HEK293 (cell line): Measurements from ENCODE around the gene GINS2.

Experiments
- CTCF ChIA-PET: fragments of 350-600 bp; formaldehyde crosslinking; extraction: SDS; loops from one replicate; lab custom pipeline; 2021; ENCODE audit warnings: antibody characterized with exemption; lab: Yijun Ruan, JAX
- POLR2A ChIA-PET: fragments of 300-600 bp; formaldehyde crosslinking; extraction: SDS; loops from one replicate; lab custom pipeline; 2020; ENCODE audit warnings: antibody characterized with exemption, inconsistent platforms; lab: Yijun Ruan, JAX
- H3K27ac ChIP-seq: fragments of 200-500 bp; sonication (Bioruptor generic); 2 replicates; pipeline ENCODE4 v1.5.1; 2014; ENCODE audit warnings: low read depth, low read length, control low read depth, inconsistent platforms; ENCODE audit errors: extremely low read depth
- H3K36me3 ChIP-seq, 2 experiments: fragments of 200-500 bp in 1 of 2; sonication (Bioruptor generic) in 1 of 2; 1 replicate in 1 of 2; 2 replicates in 1 of 2; pipeline ENCODE4 v1.5.1; 2014 to 2017; ENCODE audit warnings: inconsistent platforms in 2 of 2, low read length in 2 of 2; ENCODE audit not compliant: control insufficient read depth in 2 of 2, insufficient read depth in 1 of 2
- H3K4me1 ChIP-seq: fragments of 200-500 bp; sonication (Bioruptor generic); 2 replicates; pipeline ENCODE4 v1.5.1; 2014; ENCODE audit warnings: mild to moderate bottlenecking, low read length, inconsistent platforms; ENCODE audit not compliant: control insufficient read depth, insufficient read depth
- H3K4me3 ChIP-seq: 2 replicates; pipeline ENCODE4 v1.5.1; 2011; ENCODE audit warnings: low read depth, mild to moderate bottlenecking, control low read depth, low read length, moderate library complexity
- H3K9me3 ChIP-seq: fragments of 200-500 bp; sonication (Bioruptor generic); 2 replicates; pipeline ENCODE4 v1.5.1; 2014; ENCODE audit warnings: low read depth, low read length, inconsistent platforms; ENCODE audit not compliant: control insufficient read depth, insufficient read depth
- GLIS1 ChIP-seq: fragments of 450-650 bp; formaldehyde crosslinking; IDR thresholded peaks from 2 replicates; pipeline ENCODE4 v1.5.1; 2016; ENCODE audit warnings: missing biosample characterization, missing genetic modification characterization
- GLIS2 ChIP-seq: fragments of 450-650 bp; formaldehyde crosslinking; IDR thresholded peaks from 2 replicates; pipeline ENCODE4 v1.5.1; 2016; ENCODE audit warnings: missing biosample characterization, missing genetic modification characterization
- SETDB1 ChIP-seq: IDR thresholded peaks from one replicate; pipeline ENCODE4 v1.6.1; 2017; ENCODE audit warnings: mild to moderate bottlenecking, low read length, moderate library complexity, mixed read lengths; ENCODE audit not compliant: insufficient read length
- ZBTB7A ChIP-seq: fragments of 450-650 bp; formaldehyde crosslinking; IDR thresholded peaks from 2 replicates; pipeline ENCODE4 v1.5.1; 2016; ENCODE audit warnings: low read depth, missing biosample characterization, missing genetic modification characterization
- ZFP3 ChIP-seq: fragments of 450-650 bp; formaldehyde crosslinking; IDR thresholded peaks from 2 replicates; pipeline ENCODE4 v1.5.1; 2016; ENCODE audit warnings: low read depth, missing biosample characterization, missing genetic modification characterization
- ZIC2 ChIP-seq: fragments of 450-650 bp; formaldehyde crosslinking; IDR thresholded peaks from 2 replicates; pipeline ENCODE4 v1.5.1; 2016; ENCODE audit warnings: missing biosample characterization, missing genetic modification characterization
- ZNF114 ChIP-seq: fragments of 450-650 bp; formaldehyde crosslinking; IDR thresholded peaks from 2 replicates; pipeline ENCODE4 v1.5.0; 2017; ENCODE audit warnings: missing biosample characterization, missing genetic modification characterization
- ZNF184 ChIP-seq: fragments of 450-650 bp; IDR thresholded peaks from 2 replicates; pipeline ENCODE4 v1.5.1; 2018; ENCODE audit warnings: missing biosample characterization, mild to moderate bottlenecking, missing genetic modification characterization
- ZNF223 ChIP-seq: fragments of 450-650 bp; formaldehyde crosslinking; IDR thresholded peaks from 2 replicates; pipeline ENCODE4 v1.5.1; 2016; ENCODE audit warnings: missing biosample characterization, missing genetic modification characterization
- ZNF350 ChIP-seq: fragments of 450-650 bp; formaldehyde crosslinking; IDR thresholded peaks from 2 replicates; pipeline ENCODE4 v1.5.0; 2017; ENCODE audit warnings: missing biosample characterization, mild to moderate bottlenecking, missing genetic modification characterization
- ZNF416 ChIP-seq: fragments of 450-650 bp; formaldehyde crosslinking; IDR thresholded peaks from 2 replicates; pipeline ENCODE4 v1.5.1; 2016; ENCODE audit warnings: missing biosample characterization, missing genetic modification characterization
- ZNF48 ChIP-seq: fragments of 450-650 bp; formaldehyde crosslinking; IDR thresholded peaks from 2 replicates; pipeline ENCODE4 v1.5.1; 2016; ENCODE audit warnings: missing biosample characterization, missing genetic modification characterization
- ZNF529 ChIP-seq: fragments of 450-650 bp; formaldehyde crosslinking; IDR thresholded peaks from 2 replicates; pipeline ENCODE4 v1.5.1; 2017; ENCODE audit warnings: missing genetic modification characterization, missing biosample characterization; ENCODE audit not compliant: insufficient replicate concordance
- ZNF530 ChIP-seq: fragments of 450-650 bp; formaldehyde crosslinking; IDR thresholded peaks from 2 replicates; pipeline ENCODE4 v1.5.1; 2016; ENCODE audit warnings: low read depth, missing biosample characterization, missing genetic modification characterization
- ZNF555 ChIP-seq: fragments of 450-650 bp; formaldehyde crosslinking; conservative IDR thresholded peaks from 2 replicates; pipeline ENCODE4 v1.5.1; 2017; ENCODE audit warnings: missing biosample characterization, mild to moderate bottlenecking, missing genetic modification characterization, inconsistent platforms
- ZNF600 ChIP-seq: fragments of 450-650 bp; formaldehyde crosslinking; IDR thresholded peaks from 2 replicates; pipeline ENCODE4 v1.5.1; 2016; ENCODE audit warnings: missing biosample characterization, missing genetic modification characterization
- ZXDB ChIP-seq: fragments of 450-650 bp; formaldehyde crosslinking; IDR thresholded peaks from 2 replicates; pipeline ENCODE4 v1.5.1; 2016; ENCODE audit warnings: missing biosample characterization, missing genetic modification characterization
- TF ChIP-seq, protein P1 (sequence below): fragments of 450-650 bp; formaldehyde crosslinking; IDR thresholded peaks from 2 replicates; pipeline ENCODE4 v1.5.1; 2016; ENCODE audit warnings: missing biosample characterization, missing genetic modification characterization
- TF ChIP-seq, protein P2 (sequence below): fragments of 450-650 bp; formaldehyde crosslinking; IDR thresholded peaks from 2 replicates; pipeline ENCODE4 v1.5.1; 2016; ENCODE audit warnings: missing biosample characterization, missing genetic modification characterization
- TF ChIP-seq, protein P3 (sequence below): fragments of 450-650 bp; formaldehyde crosslinking; IDR thresholded peaks from 2 replicates; pipeline ENCODE4 v1.5.1; 2016; ENCODE audit warnings: missing biosample characterization, missing genetic modification characterization
- TF ChIP-seq, protein P4 (sequence below): fragments of 450-650 bp; formaldehyde crosslinking; IDR thresholded peaks from 2 replicates; pipeline ENCODE4 v1.5.1; 2017; ENCODE audit warnings: missing biosample characterization, missing genetic modification characterization
- TF ChIP-seq, protein P5 (sequence below): fragments of 450-650 bp; formaldehyde crosslinking; IDR thresholded peaks from 2 replicates; pipeline ENCODE4 v1.5.1; 2016; ENCODE audit warnings: missing biosample characterization, missing genetic modification characterization

The GINS2 gene

DNA sequence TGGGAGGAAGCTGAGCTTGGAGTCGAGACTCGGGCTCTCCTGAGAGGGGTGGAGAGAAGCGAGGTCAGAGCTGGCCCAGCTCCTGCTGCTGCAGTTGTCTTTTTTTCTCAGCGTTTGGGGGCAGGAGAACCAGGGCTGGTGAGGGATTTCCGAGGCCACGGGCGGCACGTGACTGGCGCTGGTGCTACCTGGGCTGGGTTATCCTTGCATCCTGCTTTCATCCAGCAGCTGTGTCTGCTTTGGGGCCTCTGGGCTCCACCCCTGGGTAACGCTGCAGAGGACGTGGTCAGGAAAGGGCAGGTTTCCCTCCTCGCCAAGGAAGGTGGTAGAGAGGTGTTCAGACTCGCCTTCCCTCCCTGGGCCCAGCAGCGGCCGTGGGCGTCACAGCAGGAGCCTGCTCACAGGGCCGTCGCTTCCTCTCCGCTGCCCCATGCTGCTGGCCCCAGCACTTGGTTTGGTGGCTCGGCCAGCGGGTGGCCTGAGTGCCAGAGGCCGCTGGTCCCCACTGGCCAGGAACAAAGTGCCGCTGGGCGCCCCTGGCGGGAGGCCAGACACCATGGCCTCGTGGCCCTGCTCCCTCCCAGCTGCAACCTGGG lies 53.1 kb downstream of the GINS2 start:
- Histone ChIP-seq H3K27ac (no peak overlapping the region), H3K36me3 (peaks cover 0 to 82% of the 10 kb centered on the region in 2 experiments; a peak in 1 of 3 replicates), H3K9me3 (no peaks in the 10 kb centered on the region), H3K4me1 (no peaks in the 10 kb centered on the region), H3K4me3 (no peak overlapping the region)
- ChIA-PET POLR2A (no interaction called here), CTCF (interaction anchor here (1.5 kb wide), 1 partner anchor 20 kb away, joined by 7 read pairs; no protein-coding TSS in a partner anchor)
- peak; percentile 85 for TF ChIP-seq ZIC2
- TF ChIP-seq ZNF529, result no peak

DNA sequence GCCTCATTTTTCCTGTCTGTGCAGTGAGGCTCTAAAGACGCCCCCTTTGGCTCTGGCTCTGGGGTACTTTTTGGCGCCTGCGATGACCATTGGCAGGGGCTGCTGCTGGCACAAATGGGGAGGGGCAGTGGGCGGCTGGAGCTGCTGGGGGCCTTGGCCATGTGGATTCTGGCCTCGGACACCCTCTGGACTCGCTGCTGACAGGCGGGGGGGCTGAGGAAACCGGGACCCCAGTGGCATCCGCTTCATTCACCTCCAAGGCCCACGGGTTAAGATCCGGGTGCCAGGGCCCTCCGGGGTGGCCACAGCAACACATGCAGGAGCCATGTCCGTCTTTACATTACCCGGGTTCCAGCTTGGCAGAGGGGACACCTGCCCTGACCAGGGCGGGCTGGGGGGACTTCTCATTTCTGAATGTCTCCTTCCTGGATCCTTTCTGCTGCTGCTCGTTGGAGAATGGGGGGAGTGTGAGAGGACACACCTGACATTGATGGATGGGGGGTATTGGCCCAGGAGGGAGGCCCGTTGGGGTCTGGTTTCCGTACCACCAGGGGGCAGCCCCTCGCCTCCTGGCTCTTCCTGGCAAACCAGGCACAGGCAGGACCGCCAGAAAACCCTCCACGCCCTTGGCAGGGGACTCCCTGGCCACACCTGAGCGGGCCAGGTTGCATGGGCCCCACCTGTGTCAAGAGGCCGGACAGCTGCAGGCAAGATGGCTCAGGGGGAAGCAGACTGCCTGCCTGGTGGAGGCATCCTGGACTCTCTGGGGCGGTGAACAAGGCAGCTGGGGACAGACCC lies 53.8 kb downstream of the GINS2 start:
- Histone ChIP-seq H3K9me3 (no peaks in the 10 kb centered on the region), H3K36me3 (peaks cover 0 to 82% of the 10 kb centered on the region in 2 experiments; a peak in 1 of 3 replicates), H3K4me1 (no peaks in the 10 kb centered on the region), H3K4me3 (no peak overlapping the region), H3K27ac (no peak overlapping the region)
- CTCF ChIA-PET, result interaction anchor here (0.7 to 1.5 kb wide), 2 partner anchors 19 kb away, joined by 5 to 7 read pairs; no protein-coding TSS in a partner anchor
- TF ChIP-seq ZNF350 (tag by site-specific recombination), result no peak
- 0 out of 2 replicates have a peak, but pooled peaks have one; percentile 15 for TF ChIP-seq GLIS1
- TF ChIP-seq, protein P1, sequence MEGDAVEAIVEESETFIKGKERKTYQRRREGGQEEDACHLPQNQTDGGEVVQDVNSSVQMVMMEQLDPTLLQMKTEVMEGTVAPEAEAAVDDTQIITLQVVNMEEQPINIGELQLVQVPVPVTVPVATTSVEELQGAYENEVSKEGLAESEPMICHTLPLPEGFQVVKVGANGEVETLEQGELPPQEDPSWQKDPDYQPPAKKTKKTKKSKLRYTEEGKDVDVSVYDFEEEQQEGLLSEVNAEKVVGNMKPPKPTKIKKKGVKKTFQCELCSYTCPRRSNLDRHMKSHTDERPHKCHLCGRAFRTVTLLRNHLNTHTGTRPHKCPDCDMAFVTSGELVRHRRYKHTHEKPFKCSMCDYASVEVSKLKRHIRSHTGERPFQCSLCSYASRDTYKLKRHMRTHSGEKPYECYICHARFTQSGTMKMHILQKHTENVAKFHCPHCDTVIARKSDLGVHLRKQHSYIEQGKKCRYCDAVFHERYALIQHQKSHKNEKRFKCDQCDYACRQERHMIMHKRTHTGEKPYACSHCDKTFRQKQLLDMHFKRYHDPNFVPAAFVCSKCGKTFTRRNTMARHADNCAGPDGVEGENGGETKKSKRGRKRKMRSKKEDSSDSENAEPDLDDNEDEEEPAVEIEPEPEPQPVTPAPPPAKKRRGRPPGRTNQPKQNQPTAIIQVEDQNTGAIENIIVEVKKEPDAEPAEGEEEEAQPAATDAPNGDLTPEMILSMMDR (tag by site-specific recombination), result 0 out of 2 replicates have a peak, but pooled peaks have one; percentile 14
- TF ChIP-seq ZNF184, result no peak
- TF ChIP-seq GLIS2, result peak; percentile 44
- POLR2A ChIA-PET, result no interaction called here

DNA sequence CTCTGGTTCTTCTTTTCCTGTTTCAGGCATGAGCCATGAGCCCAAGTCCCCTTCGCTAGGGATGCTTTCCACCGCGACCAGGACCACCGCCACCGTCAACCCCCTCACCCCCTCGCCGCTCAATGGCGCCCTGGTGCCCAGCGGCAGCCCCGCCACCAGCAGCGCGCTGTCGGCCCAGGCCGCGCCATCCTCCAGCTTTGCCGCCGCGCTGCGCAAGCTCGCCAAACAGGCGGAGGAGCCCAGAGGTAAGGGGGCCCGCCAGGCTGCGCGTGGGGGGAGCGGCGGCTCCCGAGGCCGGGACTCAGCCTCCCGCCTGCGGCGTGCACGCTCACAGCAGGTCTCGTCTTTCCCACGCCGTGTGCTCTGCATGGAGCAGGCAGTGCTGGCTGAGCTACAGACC lies 54.9 kb downstream of the GINS2 start:
- Histone ChIP-seq H3K4me3 (no peak overlapping the region), H3K27ac (no peak overlapping the region), H3K36me3 (peaks cover 0 to 84% of the 10 kb centered on the region in 2 experiments; a peak in 1 of 3 replicates), H3K4me1 (no peaks in the 10 kb centered on the region), H3K9me3 (no peaks in the 10 kb centered on the region)
- CTCF ChIA-PET, result interaction anchor here (0.7 kb wide), 1 partner anchor 18 kb away, joined by 5 read pairs; no protein-coding TSS in a partner anchor
- POLR2A ChIA-PET, result no interaction called here
- TF ChIP-seq, protein P2, sequence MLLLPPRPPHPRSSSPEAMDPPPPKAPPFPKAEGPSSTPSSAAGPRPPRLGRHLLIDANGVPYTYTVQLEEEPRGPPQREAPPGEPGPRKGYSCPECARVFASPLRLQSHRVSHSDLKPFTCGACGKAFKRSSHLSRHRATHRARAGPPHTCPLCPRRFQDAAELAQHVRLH (tag by site-specific recombination), result no peak
- TF ChIP-seq ZNF114 (tag by site-specific recombination), result no peak
- no peak for TF ChIP-seq ZFP3
- no peak for TF ChIP-seq ZBTB7A (tag by site-specific recombination)
- TF ChIP-seq ZNF223 (tag by site-specific recombination), result no peak
- TF ChIP-seq ZNF600 (tag by site-specific recombination), result no peak
- no peak for TF ChIP-seq ZXDB
- no peak for TF ChIP-seq ZNF555 (tag by site-specific recombination)
- TF ChIP-seq ZNF48 (tag by site-specific recombination), result no peak
- TF ChIP-seq, protein P3, sequence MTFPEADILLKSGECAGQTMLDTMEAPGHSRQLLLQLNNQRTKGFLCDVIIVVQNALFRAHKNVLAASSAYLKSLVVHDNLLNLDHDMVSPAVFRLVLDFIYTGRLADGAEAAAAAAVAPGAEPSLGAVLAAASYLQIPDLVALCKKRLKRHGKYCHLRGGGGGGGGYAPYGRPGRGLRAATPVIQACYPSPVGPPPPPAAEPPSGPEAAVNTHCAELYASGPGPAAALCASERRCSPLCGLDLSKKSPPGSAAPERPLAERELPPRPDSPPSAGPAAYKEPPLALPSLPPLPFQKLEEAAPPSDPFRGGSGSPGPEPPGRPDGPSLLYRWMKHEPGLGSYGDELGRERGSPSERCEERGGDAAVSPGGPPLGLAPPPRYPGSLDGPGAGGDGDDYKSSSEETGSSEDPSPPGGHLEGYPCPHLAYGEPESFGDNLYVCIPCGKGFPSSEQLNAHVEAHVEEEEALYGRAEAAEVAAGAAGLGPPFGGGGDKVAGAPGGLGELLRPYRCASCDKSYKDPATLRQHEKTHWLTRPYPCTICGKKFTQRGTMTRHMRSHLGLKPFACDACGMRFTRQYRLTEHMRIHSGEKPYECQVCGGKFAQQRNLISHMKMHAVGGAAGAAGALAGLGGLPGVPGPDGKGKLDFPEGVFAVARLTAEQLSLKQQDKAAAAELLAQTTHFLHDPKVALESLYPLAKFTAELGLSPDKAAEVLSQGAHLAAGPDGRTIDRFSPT, result no peak
- no peak for TF ChIP-seq SETDB1
- no peak for TF ChIP-seq ZNF530 (tag by site-specific recombination)
- TF ChIP-seq, protein P4, sequence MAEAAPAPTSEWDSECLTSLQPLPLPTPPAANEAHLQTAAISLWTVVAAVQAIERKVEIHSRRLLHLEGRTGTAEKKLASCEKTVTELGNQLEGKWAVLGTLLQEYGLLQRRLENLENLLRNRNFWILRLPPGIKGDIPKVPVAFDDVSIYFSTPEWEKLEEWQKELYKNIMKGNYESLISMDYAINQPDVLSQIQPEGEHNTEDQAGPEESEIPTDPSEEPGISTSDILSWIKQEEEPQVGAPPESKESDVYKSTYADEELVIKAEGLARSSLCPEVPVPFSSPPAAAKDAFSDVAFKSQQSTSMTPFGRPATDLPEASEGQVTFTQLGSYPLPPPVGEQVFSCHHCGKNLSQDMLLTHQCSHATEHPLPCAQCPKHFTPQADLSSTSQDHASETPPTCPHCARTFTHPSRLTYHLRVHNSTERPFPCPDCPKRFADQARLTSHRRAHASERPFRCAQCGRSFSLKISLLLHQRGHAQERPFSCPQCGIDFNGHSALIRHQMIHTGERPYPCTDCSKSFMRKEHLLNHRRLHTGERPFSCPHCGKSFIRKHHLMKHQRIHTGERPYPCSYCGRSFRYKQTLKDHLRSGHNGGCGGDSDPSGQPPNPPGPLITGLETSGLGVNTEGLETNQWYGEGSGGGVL (tag by site-specific recombination), result no peak
- TF ChIP-seq ZNF416 (tag by site-specific recombination), result no peak
- TF ChIP-seq, protein P5, sequence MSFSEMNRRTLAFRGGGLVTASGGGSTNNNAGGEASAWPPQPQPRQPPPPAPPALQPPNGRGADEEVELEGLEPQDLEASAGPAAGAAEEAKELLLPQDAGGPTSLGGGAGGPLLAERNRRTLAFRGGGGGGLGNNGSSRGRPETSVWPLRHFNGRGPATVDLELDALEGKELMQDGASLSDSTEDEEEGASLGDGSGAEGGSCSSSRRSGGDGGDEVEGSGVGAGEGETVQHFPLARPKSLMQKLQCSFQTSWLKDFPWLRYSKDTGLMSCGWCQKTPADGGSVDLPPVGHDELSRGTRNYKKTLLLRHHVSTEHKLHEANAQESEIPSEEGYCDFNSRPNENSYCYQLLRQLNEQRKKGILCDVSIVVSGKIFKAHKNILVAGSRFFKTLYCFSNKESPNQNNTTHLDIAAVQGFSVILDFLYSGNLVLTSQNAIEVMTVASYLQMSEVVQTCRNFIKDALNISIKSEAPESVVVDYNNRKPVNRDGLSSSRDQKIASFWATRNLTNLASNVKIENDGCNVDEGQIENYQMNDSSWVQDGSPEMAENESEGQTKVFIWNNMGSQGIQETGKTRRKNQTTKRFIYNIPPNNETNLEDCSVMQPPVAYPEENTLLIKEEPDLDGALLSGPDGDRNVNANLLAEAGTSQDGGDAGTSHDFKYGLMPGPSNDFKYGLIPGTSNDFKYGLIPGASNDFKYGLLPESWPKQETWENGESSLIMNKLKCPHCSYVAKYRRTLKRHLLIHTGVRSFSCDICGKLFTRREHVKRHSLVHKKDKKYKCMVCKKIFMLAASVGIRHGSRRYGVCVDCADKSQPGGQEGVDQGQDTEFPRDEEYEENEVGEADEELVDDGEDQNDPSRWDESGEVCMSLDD, result no peak
